ENCODE results near the gene ACSF2.

ACSF2 gene

GRCh38 chr17:50465635-50466034 lies 39.6 kb downstream of the ACSF2 start:
- Histone ChIP-seq H4K20me1 (ENCODE audit: low read depth, low read length) (no peaks in the 10 kb centered on the region), H3K79me2 (ENCODE audit: insufficient read depth, low read length) (no peaks in the 10 kb centered on the region), H3K27ac (ENCODE audit: low read depth, low read length) (no peak overlapping the region), H2AFZ (ENCODE audit: low read depth, low read length, severe bottlenecking) (no peak overlapping the region), H3K9me2 (replicated peaks; ENCODE audit: insufficient read depth, low read length) (no peaks in the 10 kb centered on the region), H3K9me3 (ENCODE audit: insufficient read depth, low read length) (no peaks in the 10 kb centered on the region), H3K4me2 (ENCODE audit: low read depth, low read length, poor library complexity, severe bottlenecking) (no peak overlapping the region), H3K9ac (ENCODE audit: low read length) (no peak overlapping the region), H3K36me3 (ENCODE audit: low read length) (no peaks in the 10 kb centered on the region), H3K27me3 (ENCODE audit: low read length) (no peaks in the 10 kb centered on the region), H3K4me3 (ENCODE audit: insufficient read depth, low read length, poor library complexity, severe bottlenecking) (no peak overlapping the region), H3F3A (ENCODE audit: insufficient read depth) (no peaks in the 10 kb centered on the region)
- TF ChIP-seq CTCF (IDR thresholded peaks at IDR 0.05; ENCODE audit: insufficient read depth, low read length, poor library complexity, severe bottlenecking) (no peak), EZH2phosphoT487 (conservative IDR thresholded peaks at IDR 0.05; ENCODE audit: low read length) (no peak)

GRCh38 chr17:50466371-50467113 lies 40.5 kb downstream of the ACSF2 start:
- H3F3A ChIP-seq (ENCODE audit: insufficient read depth) = no peaks in the 10 kb centered on the region
- no peak overlapping the region for H3K27ac ChIP-seq (ENCODE audit: low read depth, low read length)
- H3K79me2 ChIP-seq (ENCODE audit: insufficient read depth, low read length) = no peaks in the 10 kb centered on the region
- no peak overlapping the region for H2AFZ ChIP-seq (ENCODE audit: low read depth, low read length, severe bottlenecking)
- H3K9me2 ChIP-seq (replicated peaks; ENCODE audit: insufficient read depth, low read length) = no peaks in the 10 kb centered on the region
- H3K9ac ChIP-seq (ENCODE audit: low read length) = no peak overlapping the region
- no peak for TF ChIP-seq CTCF (IDR thresholded peaks at IDR 0.05; ENCODE audit: insufficient read depth, low read length, poor library complexity, severe bottlenecking)
- TF ChIP-seq EZH2phosphoT487 (conservative IDR thresholded peaks at IDR 0.05; ENCODE audit: low read length) = no peak
- no peaks in the 10 kb centered on the region for H3K36me3 ChIP-seq (ENCODE audit: low read length)
- H3K4me3 ChIP-seq (ENCODE audit: insufficient read depth, low read length, poor library complexity, severe bottlenecking) = no peak overlapping the region
- H4K20me1 ChIP-seq (ENCODE audit: low read depth, low read length) = no peaks in the 10 kb centered on the region
- no peak overlapping the region for H3K4me2 ChIP-seq (ENCODE audit: low read depth, low read length, poor library complexity, severe bottlenecking)
- no peaks in the 10 kb centered on the region for H3K27me3 ChIP-seq (ENCODE audit: low read length)
- H3K9me3 ChIP-seq (ENCODE audit: insufficient read depth, low read length) = no peaks in the 10 kb centered on the region

GRCh38 chr17:50467114-50467854 lies 41.3 kb downstream of the ACSF2 start:
- H3K9ac ChIP-seq (ENCODE audit: low read length) = no peak overlapping the region
- no peak overlapping the region for H3K4me2 ChIP-seq (ENCODE audit: low read depth, low read length, poor library complexity, severe bottlenecking)
- H2AFZ ChIP-seq (ENCODE audit: low read depth, low read length, severe bottlenecking) = no peak overlapping the region
- TF ChIP-seq CTCF (IDR thresholded peaks at IDR 0.05; ENCODE audit: insufficient read depth, low read length, poor library complexity, severe bottlenecking) = no peak
- no peak for TF ChIP-seq EZH2phosphoT487 (conservative IDR thresholded peaks at IDR 0.05; ENCODE audit: low read length)
- no peaks in the 10 kb centered on the region for H3K27me3 ChIP-seq (ENCODE audit: low read length)
- no peaks in the 10 kb centered on the region for H3K36me3 ChIP-seq (ENCODE audit: low read length)
- H4K20me1 ChIP-seq (ENCODE audit: low read depth, low read length) = no peaks in the 10 kb centered on the region
- H3K27ac ChIP-seq (ENCODE audit: low read depth, low read length) = no peak overlapping the region
- no peaks in the 10 kb centered on the region for H3K79me2 ChIP-seq (ENCODE audit: insufficient read depth, low read length)
- no peaks in the 10 kb centered on the region for H3F3A ChIP-seq (ENCODE audit: insufficient read depth)
- H3K9me2 ChIP-seq (replicated peaks; ENCODE audit: insufficient read depth, low read length) = no peaks in the 10 kb centered on the region
- no peak overlapping the region for H3K4me3 ChIP-seq (ENCODE audit: insufficient read depth, low read length, poor library complexity, severe bottlenecking)
- H3K9me3 ChIP-seq (ENCODE audit: insufficient read depth, low read length) = no peaks in the 10 kb centered on the region

Data from SU-DHL-6 (cell line).